ENCODE data around the gene SLC40A1.

Gene SLC40A1

GRCh38 chr2:189576396-189576795 lies 4.2 kb downstream of the SLC40A1 start:
- CTCF ChIA-PET, result interaction anchor here (1.4 kb wide), 1 partner anchor 11 kb away, joined by 3 read pairs; no protein-coding TSS in a partner anchor
- no peak for DNase-seq (ENCODE audit: low read depth, low spot score)
- no peak overlapping the region for H3K4me3 ChIP-seq (ENCODE audit: low read depth, low read length)
- POLR2A ChIA-PET, result no interaction called here
- TF ChIP-seq, protein P1, sequence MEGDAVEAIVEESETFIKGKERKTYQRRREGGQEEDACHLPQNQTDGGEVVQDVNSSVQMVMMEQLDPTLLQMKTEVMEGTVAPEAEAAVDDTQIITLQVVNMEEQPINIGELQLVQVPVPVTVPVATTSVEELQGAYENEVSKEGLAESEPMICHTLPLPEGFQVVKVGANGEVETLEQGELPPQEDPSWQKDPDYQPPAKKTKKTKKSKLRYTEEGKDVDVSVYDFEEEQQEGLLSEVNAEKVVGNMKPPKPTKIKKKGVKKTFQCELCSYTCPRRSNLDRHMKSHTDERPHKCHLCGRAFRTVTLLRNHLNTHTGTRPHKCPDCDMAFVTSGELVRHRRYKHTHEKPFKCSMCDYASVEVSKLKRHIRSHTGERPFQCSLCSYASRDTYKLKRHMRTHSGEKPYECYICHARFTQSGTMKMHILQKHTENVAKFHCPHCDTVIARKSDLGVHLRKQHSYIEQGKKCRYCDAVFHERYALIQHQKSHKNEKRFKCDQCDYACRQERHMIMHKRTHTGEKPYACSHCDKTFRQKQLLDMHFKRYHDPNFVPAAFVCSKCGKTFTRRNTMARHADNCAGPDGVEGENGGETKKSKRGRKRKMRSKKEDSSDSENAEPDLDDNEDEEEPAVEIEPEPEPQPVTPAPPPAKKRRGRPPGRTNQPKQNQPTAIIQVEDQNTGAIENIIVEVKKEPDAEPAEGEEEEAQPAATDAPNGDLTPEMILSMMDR (IDR thresholded peaks at IDR 0.05; ENCODE audit: insufficient read depth, low read length, missing control alignments), result no peak

- TF ChIP-seq, protein P1 (IDR thresholded peaks at IDR 0.05; ENCODE audit: insufficient read depth, low read length, missing control alignments), result no peak
- no peak for DNase-seq (ENCODE audit: low read depth, low spot score)
- CTCF ChIA-PET, result no interaction called here
- no peak overlapping the region for H3K4me3 ChIP-seq (ENCODE audit: low read depth, low read length)
- POLR2A ChIA-PET, result no interaction called here
Measured at GRCh38 chr2:189574793-189575475, 5.7 kb downstream of the SLC40A1 start.

GRCh38 chr2:189570570-189571031 lies 10.0 kb downstream of the SLC40A1 start:
- H3K4me3 ChIP-seq (ENCODE audit: low read depth, low read length), result no peak overlapping the region
- TF ChIP-seq, protein P1 (IDR thresholded peaks at IDR 0.05; ENCODE audit: insufficient read depth, low read length, missing control alignments), result no peak
- ChIA-PET CTCF (no interaction called here), POLR2A (no interaction called here)
- DNase-seq (ENCODE audit: low read depth, low spot score), result no peak

- TF ChIP-seq, protein P1 (IDR thresholded peaks at IDR 0.05; ENCODE audit: insufficient read depth, low read length, missing control alignments), result no peak
- ChIA-PET POLR2A (no interaction called here), CTCF (interaction anchor here (0.6 kb wide), 1 partner anchor 1047 kb away, joined by 3 read pairs; no protein-coding TSS in a partner anchor)
- H3K4me3 ChIP-seq (ENCODE audit: low read depth, low read length), result no peak overlapping the region
- DNase-seq (ENCODE audit: low read depth, low spot score), result no peak
Measured at GRCh38 chr2:189569295-189569910, 11.2 kb downstream of the SLC40A1 start.

DNA sequence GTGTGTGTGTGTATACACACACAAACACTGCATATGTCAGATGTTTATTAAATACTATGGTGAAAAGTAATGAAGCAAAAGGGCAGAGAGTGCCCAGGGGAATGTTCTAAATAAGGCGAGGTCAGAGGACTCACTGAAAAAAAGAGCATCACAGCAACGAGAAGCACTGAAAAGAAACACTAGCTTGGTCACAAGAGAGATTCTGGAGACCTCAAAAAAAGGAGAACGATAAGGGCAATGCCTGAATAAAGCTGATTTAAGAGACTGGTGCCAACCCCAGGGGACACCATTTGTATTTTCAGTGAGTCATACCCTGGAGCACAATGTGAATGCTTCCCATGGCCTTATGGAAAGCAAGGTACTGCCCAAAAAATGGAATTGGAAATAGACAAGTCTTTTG lies 14.5 kb downstream of the SLC40A1 start:
- CTCF ChIA-PET, result interaction anchor here (0.8 kb wide), 1 partner anchor 10 kb away, joined by 3 read pairs; no protein-coding TSS in a partner anchor
- TF ChIP-seq, protein P1 (IDR thresholded peaks at IDR 0.05; ENCODE audit: insufficient read depth, low read length, missing control alignments), result no peak
- H3K4me3 ChIP-seq (ENCODE audit: low read depth, low read length), result no peak overlapping the region
- POLR2A ChIA-PET, result no interaction called here
- no peak for DNase-seq (ENCODE audit: low read depth, low spot score)

DNA sequence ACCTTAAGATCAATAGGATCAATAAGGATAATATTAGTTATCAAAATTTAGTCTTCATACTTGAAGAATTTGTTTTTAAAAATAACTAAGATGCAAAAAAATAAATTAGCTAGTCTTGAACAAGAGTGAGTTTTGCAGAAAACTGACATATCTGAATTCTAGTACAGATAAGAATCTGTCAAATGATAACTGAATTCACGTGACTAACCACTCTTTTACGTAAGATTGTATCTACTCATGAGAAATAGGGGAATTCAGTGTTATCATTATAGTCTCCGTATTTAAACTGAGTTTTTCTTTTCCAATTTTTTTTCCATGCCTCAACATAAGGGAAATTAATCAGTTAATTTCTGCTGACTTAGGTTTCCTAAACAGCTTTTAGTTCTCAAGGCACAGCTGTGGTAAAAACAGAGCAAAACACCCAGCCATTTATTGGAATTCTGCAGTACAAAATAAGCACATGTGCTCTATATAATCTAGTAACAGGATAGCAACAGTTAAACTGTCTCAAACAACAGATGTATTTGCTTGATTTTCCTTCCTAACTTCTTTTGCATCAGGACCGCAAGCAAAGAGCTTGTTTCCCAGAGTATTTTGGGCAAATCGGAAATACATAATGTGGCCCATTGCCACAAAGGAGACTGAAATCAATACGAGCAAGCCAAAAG lies 19.1 kb downstream of the SLC40A1 start:
- CTCF ChIA-PET, result no interaction called here
- no peak for DNase-seq (ENCODE audit: low read depth, low spot score)
- no peak overlapping the region for H3K4me3 ChIP-seq (ENCODE audit: low read depth, low read length)
- POLR2A ChIA-PET, result no interaction called here
- TF ChIP-seq, protein P1 (IDR thresholded peaks at IDR 0.05; ENCODE audit: insufficient read depth, low read length, missing control alignments), result no peak

Data from AG04449 (cell line).